GM12878 (cell line): Measurements from ENCODE around the gene ZBED1. TPM values are rescaled to one million over a fixed set of nuclear protein-coding genes. Genes with fewer than 3 reads are reported as not detected.

ENCODE experiments used
- ATAC-seq: fragments of 200-7000 bp; cut with Tn5 transposase; 3 replicates; pipeline ENCODE4 v1.9.1; 2020; ENCODE audit warnings: mild to moderate bottlenecking, moderate library complexity
- BruUV-seq: library from RNA; stranded (reverse); fragments of 400-500 nt; replicated peaks from 2 replicates; lab custom pipeline; 2021; lab: Mats Ljungman, UMichigan
- CTCF ChIA-PET: fragments of 300-600 bp; sonication (Branson Sonifier 250); formaldehyde crosslinking; extraction: SDS; loops from one replicate; lab custom pipeline; 2021; ENCODE audit warnings: inconsistent platforms; lab: Yijun Ruan, JAX
- POLR2A ChIA-PET: fragments of 350-600 bp; formaldehyde crosslinking; extraction: SDS; loops from one replicate; lab custom pipeline; 2021; ENCODE audit warnings: inconsistent platforms; lab: Charles Lee
- RAD21 ChIA-PET: fragments of 300-600 bp; sonication (Branson Sonifier 250); formaldehyde crosslinking; loops from one replicate; lab custom pipeline; 2023; ENCODE audit warnings: antibody characterized with exemption; ENCODE audit not compliant: unreplicated experiment; lab: Charles Lee
- SMC1A ChIA-PET: fragments of 300-600 bp; sonication (Branson Sonifier 250); formaldehyde crosslinking; loops from one replicate; lab custom pipeline; 2023; ENCODE audit not compliant: unreplicated experiment, uncharacterized antibody; lab: Charles Lee
- DNase-seq: peaks from one replicate; pipeline ENCODE4 v3.0.0-alpha.2; 2011; ENCODE audit warnings: low read depth, low spot score
- FAIRE-seq: peaks from 3 replicates; lab custom pipeline; 2011; peaks lifted over from hg19 to GRCh38; lab: Jason Lieb, UNC
- H2AFZ ChIP-seq: 2 replicates; pipeline ENCODE4 v1.6.0; 2011; ENCODE audit warnings: low read depth, low read length, control low read depth; ENCODE audit not compliant: control insufficient read depth
- H3K27ac ChIP-seq: 2 replicates; pipeline ENCODE4 v1.5.1; 2011; ENCODE audit warnings: control low read depth; ENCODE audit not compliant: control insufficient read depth, insufficient read depth
- H3K27me3 ChIP-seq, 2 experiments: replicated peaks in 1 of 2; 2 replicates each; pipeline versions ENCODE4 v1.6.0 to v1.6.1; 2011; ENCODE audit warnings: low read length in 1 of 2; ENCODE audit not compliant: control insufficient read depth in 2 of 2, insufficient read depth in 2 of 2
- H3K36me3 ChIP-seq, 2 experiments: 2 replicates each; pipeline ENCODE4 v1.5.1; 2011; ENCODE audit warnings: low read length in 1 of 2; ENCODE audit not compliant: control insufficient read depth in 2 of 2, insufficient read depth in 2 of 2
- H3K4me1 ChIP-seq: 2 replicates; pipeline ENCODE4 v1.6.1; 2011; ENCODE audit warnings: mild to moderate bottlenecking, low read length, moderate library complexity, mixed read lengths; ENCODE audit not compliant: control insufficient read depth, insufficient read depth
- H3K4me2 ChIP-seq: 2 replicates; pipeline ENCODE4 v1.6.0; 2011; ENCODE audit warnings: control low read depth; ENCODE audit not compliant: control insufficient read depth, insufficient read depth
- H3K4me3 ChIP-seq: fragments of 200-600 bp; sonication (generic); 2 replicates; pipeline ENCODE4 v1.5.1; 2016
- H3K79me2 ChIP-seq: 2 replicates; pipeline ENCODE4 v1.6.0; 2011; ENCODE audit warnings: low read length; ENCODE audit not compliant: control insufficient read depth, insufficient read depth
- H3K9ac ChIP-seq: 2 replicates; pipeline ENCODE4 v1.8.0; 2011; ENCODE audit warnings: low read length, control low read depth, mixed read lengths; ENCODE audit not compliant: control insufficient read depth, insufficient read depth
- H3K9me3 ChIP-seq: replicated peaks from 3 replicates; pipeline ENCODE4 v1.5.1; 2011; ENCODE audit warnings: mild to moderate bottlenecking, low read length; ENCODE audit not compliant: control insufficient read depth, insufficient read depth
- H4K20me1 ChIP-seq: 2 replicates; pipeline ENCODE4 v1.6.0; 2011; ENCODE audit not compliant: control insufficient read depth, insufficient read depth
- ATF7 ChIP-seq: fragments of 450-650 bp; IDR thresholded peaks from 2 replicates; pipeline ENCODE4 v1.6.1; 2016; ENCODE audit warnings: low read depth, mild to moderate bottlenecking
- DPF2 ChIP-seq: fragments of 450-650 bp; IDR thresholded peaks from 2 replicates; pipeline ENCODE4 v1.6.1; 2017; ENCODE audit warnings: mild to moderate bottlenecking
- ESRRA ChIP-seq: IDR thresholded peaks from 2 replicates; pipeline ENCODE4 v1.6.1; 2012; ENCODE audit warnings: mild to moderate bottlenecking, low read length, improper control_type of control experiment
- HDAC2 ChIP-seq: fragments of 200-600 bp; sonication (generic); IDR thresholded peaks from 2 replicates; pipeline ENCODE4 v1.6.1; 2017
- HDGF ChIP-seq: fragments of 450-650 bp; IDR thresholded peaks from 2 replicates; pipeline ENCODE4 v1.6.1; 2016; ENCODE audit warnings: antibody characterized with exemption
- NBN ChIP-seq: fragments of 450-650 bp; IDR thresholded peaks from 2 replicates; pipeline ENCODE4 v1.6.1; 2016
- NFXL1 ChIP-seq: fragments of 450-650 bp; IDR thresholded peaks from 2 replicates; pipeline ENCODE4 v1.6.1; 2017; ENCODE audit warnings: antibody characterized with exemption, mild to moderate bottlenecking, borderline replicate concordance
- NR2C2 ChIP-seq: IDR thresholded peaks from 2 replicates; pipeline ENCODE4 v1.6.1; 2011; ENCODE audit warnings: borderline replicate concordance, low read depth; ENCODE audit not compliant: control insufficient read depth, insufficient read length
- PAX5 ChIP-seq: IDR thresholded peaks from 2 replicates; pipeline ENCODE4 v1.6.1; 2011; ENCODE audit warnings: low read depth, low read length, borderline replicate concordance
- SMARCA5 ChIP-seq: fragments of 450-650 bp; IDR thresholded peaks from 2 replicates; pipeline ENCODE4 v1.6.1; 2017; ENCODE audit warnings: mild to moderate bottlenecking
- TBL1XR1 ChIP-seq: IDR thresholded peaks from 2 replicates; pipeline ENCODE4 v1.6.1; 2012; ENCODE audit warnings: low read depth, low read length, improper control_type of control experiment
- WGBS: methylation state at CpG from one replicate; pipeline ENCODE4 v1.1.6; 2016; ENCODE audit warnings: low lambda C conversion rate; ENCODE audit not compliant: insufficient replicate concordance, insufficient coverage; ENCODE audit errors: missing lambda C conversion rate; 5-methylcytosine and 5-hydroxymethylcytosine counted together
- in situ Hi-C: fragments of 300-500 bp; cut with MboI; formaldehyde crosslinking; loops from 9 replicates; pipeline ENCODE4 v1.14.3; 2018; ENCODE audit warnings: mixed read lengths
- intact Hi-C: fragments of 100-400 bp; cut with micrococcal nuclease; formaldehyde crosslinking; loops from one replicate; pipeline ENCODE4 v1.14.2; 2022; ENCODE audit not compliant: unreplicated experiment
- polyA plus RNA-seq, 11 experiments: library from polyadenylated mRNA; depleted of rRNA in 4 of 11; unstranded in 6 of 11; stranded (reverse) in 5 of 11; fragments of >200 nt; fragmentation: Nextera tagmentation in 4 of 11; fragmentation: Illumina TruSeq in 1 of 11; extraction: Ambion mirVana in 4 of 11; extraction: Trizol in 1 of 11; gene quantifications; 1 replicate in 1 of 11; 2 replicates in 10 of 11; pipeline versions ENCODE4 v1.2.1 to v1.2.3, GENCODE V29; 2011 to 2016; ENCODE audit warnings: inconsistent platforms in 2 of 11, missing spikeins in 2 of 11, low read depth in 1 of 11
- total RNA-seq, 4 experiments: library from RNA; depleted of rRNA in 3 of 4; stranded (reverse); fragments of >200 nt in 3 of 4; fragmentation: Illumina TruSeq in 1 of 4; extraction: Trizol in 1 of 4; gene quantifications; 2 replicates each; pipeline versions ENCODE4 v1.2.1 to v1.2.3, GENCODE V29; 2013 to 2021
- TF ChIP-seq, protein P1 (sequence below): fragments of 450-650 bp; IDR thresholded peaks from 2 replicates; pipeline ENCODE4 v1.6.1; 2018; ENCODE audit warnings: mild to moderate bottlenecking, low read depth, moderate library complexity; ENCODE audit not compliant: partially characterized antibody
- TF ChIP-seq, protein P2 (sequence below): IDR thresholded peaks from 2 replicates; pipeline ENCODE4 v1.6.1; 2012; ENCODE audit warnings: mild to moderate bottlenecking, low read depth, low read length
- TF ChIP-seq, protein P3 (sequence below): fragments of 450-650 bp; conservative IDR thresholded peaks from 2 replicates; pipeline ENCODE4 v1.6.1; 2017; ENCODE audit warnings: mild to moderate bottlenecking, moderate library complexity

Gene ZBED1
- total and polyA plus RNA-seq, 10 of the 15 experiments (the other 5 are each of a cell fraction or from before 2014, with no cell fraction given) = 1.9 to 75.5 (median 40.5) TPM

DNA sequence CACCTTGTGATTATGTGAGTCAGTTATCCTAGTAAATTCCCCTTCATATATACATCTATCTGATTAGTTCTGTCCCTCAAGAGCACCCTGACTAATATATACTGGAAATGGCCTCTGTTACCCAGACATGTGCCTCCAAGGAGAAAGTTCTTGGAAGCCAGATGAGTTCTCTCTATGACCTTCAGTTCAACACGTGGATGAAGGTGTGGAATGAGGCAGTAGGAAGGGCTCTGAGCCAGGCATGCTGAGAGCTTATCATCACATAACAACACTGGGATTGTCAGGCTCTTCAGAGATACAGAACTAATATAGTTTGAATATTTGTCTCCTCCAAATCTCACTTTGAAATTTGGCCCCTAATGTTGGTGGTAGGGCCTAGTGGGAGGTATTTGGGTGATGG is 44.4 kb upstream of the ZBED1 start:
- ATAC-seq = no peak
- WGBS = 6% methylated on average over 1 of the region's 1 CpG

More for the DNA sequence above, 44.4 kb upstream of the ZBED1 start:
- ChIA-PET SMC1A (no interaction called here), CTCF (no interaction called here), RAD21 (no interaction called here), POLR2A (no interaction called here)
- BruUV-seq = no TSS peak
- Histone ChIP-seq H3K9ac (no peak overlapping the region), H2AFZ (no peak overlapping the region), H3K9me3 (peaks cover 3% of the 10 kb centered on the region; the same call in 2 of the 3 replicates), H3K4me2 (no peak overlapping the region), H3K27me3 (no peaks in the 10 kb centered on the region), H3K4me1 (no peaks in the 10 kb centered on the region), H4K20me1 (no peaks in the 10 kb centered on the region), H3K79me2 (no peaks in the 10 kb centered on the region), H3K36me3 (no peaks in the 10 kb centered on the region), H3K27ac (no peak overlapping the region), H3K4me3 (no peak overlapping the region)
- in situ Hi-C loops (no loop called here), intact Hi-C loops (no loop called here)
- FAIRE-seq (no peak), DNase-seq (no peak)
- TF ChIP-seq, protein P1, sequence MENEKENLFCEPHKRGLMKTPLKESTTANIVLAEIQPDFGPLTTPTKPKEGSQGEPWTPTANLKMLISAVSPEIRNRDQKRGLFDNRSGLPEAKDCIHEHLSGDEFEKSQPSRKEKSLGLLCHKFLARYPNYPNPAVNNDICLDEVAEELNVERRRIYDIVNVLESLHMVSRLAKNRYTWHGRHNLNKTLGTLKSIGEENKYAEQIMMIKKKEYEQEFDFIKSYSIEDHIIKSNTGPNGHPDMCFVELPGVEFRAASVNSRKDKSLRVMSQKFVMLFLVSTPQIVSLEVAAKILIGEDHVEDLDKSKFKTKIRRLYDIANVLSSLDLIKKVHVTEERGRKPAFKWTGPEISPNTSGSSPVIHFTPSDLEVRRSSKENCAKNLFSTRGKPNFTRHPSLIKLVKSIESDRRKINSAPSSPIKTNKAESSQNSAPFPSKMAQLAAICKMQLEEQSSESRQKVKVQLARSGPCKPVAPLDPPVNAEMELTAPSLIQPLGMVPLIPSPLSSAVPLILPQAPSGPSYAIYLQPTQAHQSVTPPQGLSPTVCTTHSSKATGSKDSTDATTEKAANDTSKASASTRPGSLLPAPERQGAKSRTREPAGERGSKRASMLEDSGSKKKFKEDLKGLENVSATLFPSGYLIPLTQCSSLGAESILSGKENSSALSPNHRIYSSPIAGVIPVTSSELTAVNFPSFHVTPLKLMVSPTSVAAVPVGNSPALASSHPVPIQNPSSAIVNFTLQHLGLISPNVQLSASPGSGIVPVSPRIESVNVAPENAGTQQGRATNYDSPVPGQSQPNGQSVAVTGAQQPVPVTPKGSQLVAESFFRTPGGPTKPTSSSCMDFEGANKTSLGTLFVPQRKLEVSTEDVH = no peak
- TF ChIP-seq, protein P2, sequence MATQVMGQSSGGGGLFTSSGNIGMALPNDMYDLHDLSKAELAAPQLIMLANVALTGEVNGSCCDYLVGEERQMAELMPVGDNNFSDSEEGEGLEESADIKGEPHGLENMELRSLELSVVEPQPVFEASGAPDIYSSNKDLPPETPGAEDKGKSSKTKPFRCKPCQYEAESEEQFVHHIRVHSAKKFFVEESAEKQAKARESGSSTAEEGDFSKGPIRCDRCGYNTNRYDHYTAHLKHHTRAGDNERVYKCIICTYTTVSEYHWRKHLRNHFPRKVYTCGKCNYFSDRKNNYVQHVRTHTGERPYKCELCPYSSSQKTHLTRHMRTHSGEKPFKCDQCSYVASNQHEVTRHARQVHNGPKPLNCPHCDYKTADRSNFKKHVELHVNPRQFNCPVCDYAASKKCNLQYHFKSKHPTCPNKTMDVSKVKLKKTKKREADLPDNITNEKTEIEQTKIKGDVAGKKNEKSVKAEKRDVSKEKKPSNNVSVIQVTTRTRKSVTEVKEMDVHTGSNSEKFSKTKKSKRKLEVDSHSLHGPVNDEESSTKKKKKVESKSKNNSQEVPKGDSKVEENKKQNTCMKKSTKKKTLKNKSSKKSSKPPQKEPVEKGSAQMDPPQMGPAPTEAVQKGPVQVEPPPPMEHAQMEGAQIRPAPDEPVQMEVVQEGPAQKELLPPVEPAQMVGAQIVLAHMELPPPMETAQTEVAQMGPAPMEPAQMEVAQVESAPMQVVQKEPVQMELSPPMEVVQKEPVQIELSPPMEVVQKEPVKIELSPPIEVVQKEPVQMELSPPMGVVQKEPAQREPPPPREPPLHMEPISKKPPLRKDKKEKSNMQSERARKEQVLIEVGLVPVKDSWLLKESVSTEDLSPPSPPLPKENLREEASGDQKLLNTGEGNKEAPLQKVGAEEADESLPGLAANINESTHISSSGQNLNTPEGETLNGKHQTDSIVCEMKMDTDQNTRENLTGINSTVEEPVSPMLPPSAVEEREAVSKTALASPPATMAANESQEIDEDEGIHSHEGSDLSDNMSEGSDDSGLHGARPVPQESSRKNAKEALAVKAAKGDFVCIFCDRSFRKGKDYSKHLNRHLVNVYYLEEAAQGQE = no peak
- no peak for TF ChIP-seq ATF7
- no peak for TF ChIP-seq HDAC2
- TF ChIP-seq NFXL1 = no peak
- TF ChIP-seq NBN = no peak
- TF ChIP-seq NR2C2 = no peak
- TF ChIP-seq PAX5 = no peak
- no peak for TF ChIP-seq ESRRA
- TF ChIP-seq HDGF = no peak
- no peak for TF ChIP-seq SMARCA5
- TF ChIP-seq DPF2 = no peak
- no peak for TF ChIP-seq TBL1XR1
- TF ChIP-seq, protein P3, sequence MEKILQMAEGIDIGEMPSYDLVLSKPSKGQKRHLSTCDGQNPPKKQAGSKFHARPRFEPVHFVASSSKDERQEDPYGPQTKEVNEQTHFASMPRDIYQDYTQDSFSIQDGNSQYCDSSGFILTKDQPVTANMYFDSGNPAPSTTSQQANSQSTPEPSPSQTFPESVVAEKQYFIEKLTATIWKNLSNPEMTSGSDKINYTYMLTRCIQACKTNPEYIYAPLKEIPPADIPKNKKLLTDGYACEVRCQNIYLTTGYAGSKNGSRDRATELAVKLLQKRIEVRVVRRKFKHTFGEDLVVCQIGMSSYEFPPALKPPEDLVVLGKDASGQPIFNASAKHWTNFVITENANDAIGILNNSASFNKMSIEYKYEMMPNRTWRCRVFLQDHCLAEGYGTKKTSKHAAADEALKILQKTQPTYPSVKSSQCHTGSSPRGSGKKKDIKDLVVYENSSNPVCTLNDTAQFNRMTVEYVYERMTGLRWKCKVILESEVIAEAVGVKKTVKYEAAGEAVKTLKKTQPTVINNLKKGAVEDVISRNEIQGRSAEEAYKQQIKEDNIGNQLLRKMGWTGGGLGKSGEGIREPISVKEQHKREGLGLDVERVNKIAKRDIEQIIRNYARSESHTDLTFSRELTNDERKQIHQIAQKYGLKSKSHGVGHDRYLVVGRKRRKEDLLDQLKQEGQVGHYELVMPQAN = no peak
